ENCODE data around the gene NPAS2.
A peak's percentile ranks its signal among the peaks of the same experiment; 100 is the strongest.

The NPAS2 gene

GRCh38 chr2:100819370-100820272 lies at the start of gene NPAS2:
TSS of gene NPAS2 (plus strand) at chr2:100820139. CDS start at chr2:100904755, 84,616 bp downstream.
- DNase-seq (ENCODE audit: low spot score) = peak; percentile 69

- no peak for DNase-seq (ENCODE audit: low spot score)
Observed at GRCh38 chr2:100771125-100771524, 48.8 kb upstream of the NPAS2 start.

GRCh38 chr2:100773538-100773937 lies 46.4 kb upstream of the NPAS2 start:
- peak; percentile 32 for DNase-seq (ENCODE audit: low spot score)

- DNase-seq (ENCODE audit: low spot score) = no peak
Observed at GRCh38 chr2:100776445-100776844, 43.5 kb upstream of the NPAS2 start.

GRCh38 chr2:100778637-100779450 lies 41.1 kb upstream of the NPAS2 start:
- DNase-seq (ENCODE audit: low spot score) = no peak

- DNase-seq (ENCODE audit: low spot score) = no peak
Observed at GRCh38 chr2:100779908-100780202, 40.1 kb upstream of the NPAS2 start.

- no peak for DNase-seq (ENCODE audit: low spot score)
Observed at GRCh38 chr2:100780203-100781008, 39.5 kb upstream of the NPAS2 start.

- DNase-seq (ENCODE audit: low spot score) = no peak
Observed at GRCh38 chr2:100781009-100781325, 39.0 kb upstream of the NPAS2 start.

GRCh38 chr2:100781523-100782379 lies 38.2 kb upstream of the NPAS2 start:
- no peak for DNase-seq (ENCODE audit: low spot score)

- DNase-seq (ENCODE audit: low spot score) = no peak
Observed at GRCh38 chr2:100782380-100782878, 37.5 kb upstream of the NPAS2 start.

GRCh38 chr2:100783987-100784386 lies 36.0 kb upstream of the NPAS2 start:
- no peak for DNase-seq (ENCODE audit: low spot score)

GRCh38 chr2:100784681-100785080 lies 35.3 kb upstream of the NPAS2 start:
- no peak for DNase-seq (ENCODE audit: low spot score)

GRCh38 chr2:100785626-100786296 lies 34.2 kb upstream of the NPAS2 start:
- DNase-seq (ENCODE audit: low spot score) = no peak

- DNase-seq (ENCODE audit: low spot score) = no peak
Observed at GRCh38 chr2:100786297-100786658, 33.7 kb upstream of the NPAS2 start.

GRCh38 chr2:100786985-100787384 lies 33.0 kb upstream of the NPAS2 start:
- no peak for DNase-seq (ENCODE audit: low spot score)

- no peak for DNase-seq (ENCODE audit: low spot score)
Observed at GRCh38 chr2:100789361-100789760, 30.6 kb upstream of the NPAS2 start.

- no peak for DNase-seq (ENCODE audit: low spot score)
Observed at GRCh38 chr2:100791294-100791935, 28.5 kb upstream of the NPAS2 start.

GRCh38 chr2:100791936-100792308 lies 28.0 kb upstream of the NPAS2 start:
- no peak for DNase-seq (ENCODE audit: low spot score)

- no peak for DNase-seq (ENCODE audit: low spot score)
Observed at GRCh38 chr2:100793220-100793619, 26.7 kb upstream of the NPAS2 start.

- no peak for DNase-seq (ENCODE audit: low spot score)
Observed at GRCh38 chr2:100793982-100794381, 26.0 kb upstream of the NPAS2 start.
